PFSK-1 (cell line): ENCODE data around the gene CDH8.

Experiments
- FOXP2 ChIP-seq: optimal IDR thresholded peaks from 2 replicates; pipeline ENCODE3; 2011; ENCODE audit warnings: borderline replicate concordance, control low read depth, inconsistent platforms; ENCODE audit not compliant: insufficient read depth; ENCODE audit errors: extremely low read length, extremely low read depth
- POLR2AphosphoS5 ChIP-seq: IDR thresholded peaks from 2 replicates; pipeline ENCODE4 v1.6.1; 2012; ENCODE audit warnings: low read depth, mild to moderate bottlenecking, control low read depth, low read length, moderate library complexity
- REST ChIP-seq, 2 experiments: IDR thresholded peaks; 2 replicates each; pipeline versions ENCODE4 v1.6.1 to v1.8.0; 2011 to 2012; ENCODE audit warnings: low read depth in 2 of 2, low read length in 2 of 2, control low read depth in 1 of 2, inconsistent platforms in 1 of 2, mild to moderate bottlenecking in 1 of 2, moderate library complexity in 1 of 2; ENCODE audit not compliant: insufficient read depth in 1 of 2
- SIN3A ChIP-seq: IDR thresholded peaks from 2 replicates; pipeline ENCODE4 v1.6.1; 2012; ENCODE audit warnings: mild to moderate bottlenecking, low read length, moderate library complexity, borderline replicate concordance; ENCODE audit not compliant: insufficient read depth
- TAF1 ChIP-seq: IDR thresholded peaks from 2 replicates; pipeline ENCODE4 v1.6.1; 2012; ENCODE audit warnings: low read length, control low read depth, borderline replicate concordance; ENCODE audit not compliant: insufficient read depth

GRCh38 chr16:61957075-61957855 lies 79.0 kb downstream of the CDH8 start:
- no peak for TF ChIP-seq POLR2AphosphoS5
- TF ChIP-seq REST (IDR thresholded peaks at IDR 0.05; ENCODE audit: insufficient read depth in 1 of 2, low read depth in 2 of 2, low read length in 2 of 2), result no peak
- TF ChIP-seq TAF1, result no peak
- no peak for TF ChIP-seq SIN3A
- TF ChIP-seq FOXP2, result no peak
